ENCODE data around the gene ABHD12. TPM values are rescaled to one million over a fixed set of nuclear protein-coding genes. Genes with fewer than 3 reads are reported as not detected.
"Not testable (repeated sequence)": the region's sequence is repeated elsewhere in the genome, so short reads cannot be mapped to it uniquely, and the experiment has no call there.

The ABHD12 gene
- polyA plus RNA-seq, 1 donor = 13.9 TPM

GRCh38 chr20:25278636-25279361 lies 111.8 kb downstream of the ABHD12 start:
- no peak for DNase-seq (ENCODE audit: low read depth)

GRCh38 chr20:25277941-25278521 lies 112.6 kb downstream of the ABHD12 start:
- DNase-seq (ENCODE audit: low read depth) = no peak

DNA sequence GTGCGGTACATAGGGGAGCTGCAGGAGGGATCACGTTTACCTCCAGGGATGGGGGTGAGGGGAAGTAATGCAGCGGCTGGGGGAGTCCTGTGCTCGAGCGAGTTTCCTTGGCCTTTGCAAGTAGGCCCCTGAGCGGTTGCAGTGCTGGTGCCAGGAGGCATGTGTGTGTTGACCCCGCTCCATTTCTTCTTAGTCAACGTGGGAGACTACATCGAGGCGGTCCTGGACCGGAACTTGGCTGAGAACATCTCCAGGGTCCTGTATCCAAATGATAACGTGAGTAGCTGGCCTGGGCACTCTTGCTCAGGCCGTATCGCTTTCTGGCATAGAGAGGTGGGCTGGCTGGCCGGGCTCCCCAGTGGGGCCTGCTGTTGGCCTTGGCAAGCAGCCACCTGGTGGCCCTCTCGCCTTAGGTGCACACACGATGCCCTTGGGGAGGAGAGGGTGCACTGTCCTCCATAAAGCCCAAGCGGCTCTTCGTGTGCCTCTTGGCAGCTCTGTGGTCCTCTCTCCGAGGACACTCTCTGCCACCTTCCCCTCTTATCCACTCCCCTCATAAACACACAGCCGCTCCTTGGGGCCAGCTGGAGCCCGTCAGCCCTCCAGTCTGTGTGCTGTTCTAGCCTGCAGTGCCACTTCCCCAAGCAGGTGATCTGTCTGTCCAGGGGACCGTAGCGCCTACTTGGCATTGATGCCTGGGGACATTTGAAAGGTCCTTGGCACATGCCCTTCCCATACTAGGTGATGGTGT lies 113.4 kb downstream of the ABHD12 start:
- DNase-seq (ENCODE audit: low read depth) = no peak

GRCh38 chr20:25276533-25277050 lies 114.0 kb downstream of the ABHD12 start:
- DNase-seq (ENCODE audit: low read depth) = no peak

DNA sequence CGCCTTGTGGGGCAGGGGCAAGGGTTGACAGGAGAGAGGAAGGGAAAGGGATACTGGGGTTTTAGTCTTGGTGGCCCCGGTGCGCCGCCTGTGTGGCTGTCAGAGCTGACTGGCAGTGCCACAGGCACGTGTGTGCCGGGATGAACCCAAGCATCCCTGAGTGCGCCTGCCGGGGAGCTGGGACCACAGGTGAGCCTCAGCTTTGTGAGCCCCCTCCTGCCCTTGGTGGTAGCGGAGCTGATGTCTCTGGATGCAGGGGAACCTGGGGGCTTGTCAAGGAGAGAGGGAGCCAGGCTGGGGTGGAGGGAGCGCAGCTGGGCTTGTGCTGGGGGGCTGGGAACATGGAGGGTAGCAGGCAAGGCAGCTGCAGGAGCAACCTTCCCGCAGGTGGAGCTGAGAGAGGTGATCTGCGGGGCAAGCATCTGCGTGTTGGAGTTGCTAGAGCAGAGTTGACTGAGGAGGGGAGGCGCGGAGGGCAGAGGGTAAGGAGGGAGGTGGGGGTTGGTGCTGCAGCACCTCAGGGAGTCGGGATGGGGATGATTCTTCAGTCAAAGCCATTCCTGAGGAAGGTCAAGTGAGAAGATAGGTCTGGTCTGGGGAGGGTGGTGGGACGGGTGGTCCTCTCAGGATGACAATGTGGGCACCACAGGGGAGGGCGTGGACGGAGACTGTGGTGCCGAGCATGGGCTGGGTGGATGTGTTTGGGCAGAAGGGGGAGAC lies 114.7 kb downstream of the ABHD12 start:
- no peak for DNase-seq (ENCODE audit: low read depth)

DNA sequence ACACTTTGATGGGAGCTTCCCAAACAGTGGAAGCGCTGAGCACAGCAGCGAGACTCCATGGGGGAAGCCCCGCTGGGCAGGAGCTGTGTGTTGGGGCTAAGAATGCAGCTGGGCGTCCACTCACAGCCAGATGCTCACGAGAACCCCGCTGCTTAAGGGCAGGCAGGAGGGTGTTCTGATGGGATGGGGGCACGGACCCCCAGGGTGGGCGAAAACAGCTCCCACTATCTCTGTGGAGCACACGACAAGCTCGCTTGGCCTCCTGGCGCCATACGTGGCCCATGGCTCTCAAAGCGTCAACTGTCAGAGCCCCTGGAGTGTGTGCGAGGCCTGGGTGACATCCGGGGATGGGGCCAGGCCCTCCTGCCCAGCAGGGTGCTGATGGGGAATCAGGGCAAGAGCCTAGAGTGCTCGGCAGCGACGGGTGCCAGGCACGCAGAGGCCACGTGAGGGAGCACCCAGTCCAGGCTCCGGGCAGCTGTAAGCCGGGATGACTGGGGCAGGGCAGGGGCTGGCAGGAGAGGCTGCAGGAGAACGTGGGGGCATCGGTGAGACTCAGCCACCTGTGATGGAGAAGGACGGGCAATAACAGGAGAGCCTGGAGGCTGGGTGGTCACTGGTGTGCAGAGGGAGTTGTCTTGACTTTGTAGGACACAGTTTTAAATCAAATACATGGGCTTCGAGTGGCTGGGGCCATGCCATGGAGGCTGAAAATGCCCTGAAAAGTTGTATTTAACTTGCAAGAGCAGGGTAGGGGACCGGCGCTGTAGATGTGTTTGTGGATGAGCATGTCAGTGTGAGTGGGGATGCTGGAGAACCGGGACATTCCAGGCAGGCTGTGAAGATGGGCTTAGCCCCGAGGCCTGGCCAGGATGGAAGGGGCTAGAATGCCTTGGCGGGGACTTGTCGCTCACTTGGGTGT lies 115.5 kb downstream of the ABHD12 start:
- no peak for DNase-seq (ENCODE audit: low read depth)

DNA sequence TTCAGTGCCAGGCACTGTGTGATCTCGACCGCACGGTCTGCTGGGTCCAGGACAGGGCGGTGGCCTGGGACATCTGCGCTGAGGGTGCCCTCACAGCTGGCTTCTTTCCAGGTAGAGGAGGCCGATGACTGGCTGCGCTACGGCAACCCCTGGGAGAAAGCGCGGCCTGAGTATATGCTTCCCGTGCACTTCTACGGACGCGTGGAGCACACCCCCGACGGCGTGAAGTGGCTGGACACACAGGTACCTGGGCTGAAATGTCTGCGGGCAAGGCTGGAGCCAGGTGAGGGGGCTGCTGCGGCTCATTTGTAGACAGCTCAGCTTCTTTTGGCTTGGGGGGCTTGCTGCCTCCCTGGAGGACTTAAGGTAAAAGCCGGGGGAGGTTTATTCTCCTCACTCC lies 116.2 kb downstream of the ABHD12 start:
- DNase-seq (ENCODE audit: low read depth) = no peak

- DNase-seq (ENCODE audit: low read depth) = no peak
Measured at GRCh38 chr20:25273541-25274358, 116.9 kb downstream of the ABHD12 start.

GRCh38 chr20:25273046-25273445 lies 117.6 kb downstream of the ABHD12 start:
- no peak for DNase-seq (ENCODE audit: low read depth)

DNA sequence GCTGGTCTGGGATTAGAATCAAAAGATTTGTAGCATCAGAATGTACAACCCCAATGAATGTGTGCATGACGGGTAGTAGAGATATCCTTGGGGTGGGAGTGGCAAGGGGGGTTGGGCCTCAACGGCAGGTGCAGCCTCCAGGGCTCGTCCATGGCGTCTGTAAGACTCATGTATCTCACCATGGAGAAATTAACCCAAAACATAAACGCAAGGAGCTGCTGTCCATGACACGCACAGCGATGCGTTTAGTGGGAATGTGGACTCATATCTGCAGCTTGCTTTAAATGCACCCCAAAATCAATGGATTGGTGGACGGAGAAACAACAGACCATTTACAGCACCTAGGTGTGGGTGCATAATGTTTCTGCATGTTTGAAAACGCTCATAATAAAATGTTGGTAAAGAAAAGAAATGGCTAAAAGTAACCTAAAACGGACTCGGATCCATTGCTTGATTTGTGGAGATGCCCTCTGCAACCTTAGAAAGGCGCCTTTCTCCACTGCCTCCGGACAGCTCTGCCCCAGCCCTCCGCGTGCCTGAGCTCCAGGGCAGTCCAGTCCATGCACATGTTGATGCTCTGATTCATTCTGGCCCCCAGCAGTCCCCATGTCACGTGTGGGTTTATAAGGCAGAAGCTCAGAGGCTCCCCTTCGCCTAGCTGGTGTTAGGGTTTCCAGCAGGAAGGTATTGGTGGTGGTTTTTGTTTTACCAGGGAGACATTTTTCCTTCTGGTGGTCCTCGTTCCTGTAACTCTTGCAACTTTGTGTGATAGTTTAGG lies 118.2 kb downstream of the ABHD12 start:
- no peak for DNase-seq (ENCODE audit: low read depth)

- no peak for DNase-seq (ENCODE audit: low read depth)
Measured at GRCh38 chr20:25271486-25272222, 119.0 kb downstream of the ABHD12 start.

DNA sequence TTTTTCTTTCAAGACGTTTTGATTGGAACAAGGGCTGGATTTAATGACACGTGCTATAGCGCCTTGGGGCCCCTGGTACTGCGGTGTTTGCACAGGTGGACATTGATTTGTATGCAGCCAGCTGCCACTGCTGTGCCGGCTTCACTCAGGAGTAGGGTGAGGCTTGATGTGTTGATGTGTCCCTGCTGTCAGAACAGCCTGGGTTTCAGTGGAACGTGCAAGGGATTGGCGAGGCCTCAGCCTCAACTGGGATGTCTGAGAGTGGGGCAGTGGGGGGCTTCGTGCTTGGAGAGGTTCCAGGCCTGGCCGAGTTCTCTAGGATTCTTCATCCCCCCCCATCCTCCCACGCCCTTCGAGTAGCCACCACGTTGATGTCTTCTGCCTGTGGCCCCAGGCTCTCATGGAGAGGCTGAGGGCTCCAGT lies 119.8 kb downstream of the ABHD12 start:
- no peak for DNase-seq (ENCODE audit: low read depth)

DNA sequence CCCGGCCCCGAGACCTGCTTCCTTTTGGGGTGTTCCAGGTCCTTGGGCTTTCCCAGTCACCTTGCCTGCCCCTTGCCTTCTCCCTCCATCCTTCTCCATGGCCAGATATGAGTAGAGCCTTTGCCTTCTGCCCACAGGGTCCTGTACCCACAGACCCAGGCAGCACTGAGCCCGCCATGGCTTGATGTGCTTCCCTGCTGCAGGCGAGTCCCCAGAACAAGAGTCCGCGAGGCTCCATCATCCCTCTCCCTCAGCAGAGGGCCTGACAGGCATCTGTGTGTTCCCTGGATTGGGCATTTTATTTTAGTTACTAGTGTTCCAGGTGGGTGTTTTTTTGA lies 120.8 kb downstream of the ABHD12 start:
- DNase-seq (ENCODE audit: low read depth) = no peak

GRCh38 chr20:25269057-25269832 lies 121.4 kb downstream of the ABHD12 start:
- DNase-seq (ENCODE audit: low read depth) = no peak

DNA sequence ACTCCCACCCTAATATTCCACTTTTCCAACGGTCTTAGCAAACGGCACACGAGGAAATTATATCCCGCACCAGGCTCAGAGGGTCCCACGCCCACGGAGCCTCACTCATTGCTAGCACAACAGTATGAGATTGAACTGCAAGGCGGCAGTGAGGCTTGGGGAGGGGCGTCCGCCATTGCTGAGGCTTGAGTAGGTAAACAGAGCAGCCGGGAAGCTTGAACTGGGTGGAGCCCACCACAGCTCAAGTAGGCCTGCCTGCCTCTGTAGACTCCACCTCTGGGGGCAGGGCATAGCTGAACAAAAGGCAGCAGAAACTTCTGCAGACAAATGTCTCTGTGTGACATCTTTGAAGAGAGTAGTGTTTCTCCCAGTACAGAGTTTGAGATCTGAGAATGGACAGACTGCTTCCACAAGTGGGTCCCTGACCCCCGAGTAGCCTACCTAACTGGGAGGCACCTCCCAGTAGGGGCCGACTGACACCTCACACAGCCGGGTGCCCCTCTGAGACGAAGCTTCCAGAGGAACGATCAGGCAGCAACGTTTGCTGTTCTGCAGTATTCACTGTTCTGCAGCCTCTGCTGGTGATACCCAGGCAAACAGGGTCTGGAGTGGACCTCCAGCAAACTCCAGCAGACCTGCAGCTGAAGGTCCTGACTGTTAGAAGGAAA lies 129.7 kb downstream of the ABHD12 start:
- not testable (repeated sequence) for DNase-seq (ENCODE audit: low read depth)

DNA sequence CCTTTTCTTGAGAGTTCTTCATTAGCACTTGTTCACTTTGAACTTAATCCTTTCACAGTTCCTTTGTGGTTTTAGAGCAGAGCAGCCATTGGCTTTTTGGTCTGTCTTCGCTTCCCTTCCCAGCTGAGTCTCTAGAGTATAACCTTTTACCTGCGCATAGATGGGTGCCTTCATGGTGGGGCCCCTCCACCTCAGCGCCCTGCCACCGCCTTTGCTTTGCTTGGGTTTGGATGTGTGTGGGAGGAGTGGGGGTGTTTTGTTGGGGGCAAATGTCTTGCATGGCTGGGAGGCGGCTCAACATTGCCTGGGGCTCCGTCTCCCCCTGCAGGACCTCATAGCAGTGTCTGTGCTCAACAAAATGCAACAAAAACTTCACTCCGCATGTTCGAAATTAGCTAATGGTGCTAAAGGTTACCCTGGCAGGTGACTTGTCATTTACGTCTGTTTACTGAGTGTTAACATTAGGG lies 130.8 kb downstream of the ABHD12 start:
- DNase-seq (ENCODE audit: low read depth) = no peak

GRCh38 chr20:25259358-25259757 lies 131.3 kb downstream of the ABHD12 start:
- DNase-seq (ENCODE audit: low read depth) = no peak

Data from forelimb muscle (tissue), 1 donor.